ENCODE results near the gene CBX7. TPM values are rescaled to one million over a fixed set of nuclear protein-coding genes. Genes with fewer than 3 reads are reported as not detected.

The CBX7 gene
- total and polyA plus RNA-seq, 2 donors = 4.2 to 34.5 TPM

- no peak overlapping the region for H3K4me3 ChIP-seq (ENCODE audit: low read length in 2 of 2)
- H3K4me1 ChIP-seq (ENCODE audit: control insufficient read depth in 2 of 2, insufficient read depth in 2 of 2, low read length in 2 of 2) = peaks cover 9 to 42% of the 10 kb centered on the region in 2 donors
These were observed 60.2 kb downstream of the CBX7 start for GRCh38 chr22:39092111-39092862.

GRCh38 chr22:39091126-39092081 lies 61.1 kb downstream of the CBX7 start:
- no peak overlapping the region for H3K4me3 ChIP-seq (ENCODE audit: low read length in 2 of 2)
- no peaks in the 10 kb centered on the region for H3K9me3 ChIP-seq (ENCODE audit: control insufficient read depth in 2 of 2, insufficient read depth in 1 of 2, low read length in 1 of 2)
- H3K27ac ChIP-seq (ENCODE audit: low read depth in 1 of 2, low read length in 1 of 2) = no peak overlapping the region
- no peaks in the 10 kb centered on the region for H3K36me3 ChIP-seq (ENCODE audit: control insufficient read depth in 2 of 2, insufficient read depth in 2 of 2, low read length in 1 of 2)
- H3K4me1 ChIP-seq (ENCODE audit: control insufficient read depth in 2 of 2, insufficient read depth in 2 of 2, low read length in 2 of 2) = peaks cover 6 to 35% of the 10 kb centered on the region in 2 donors
- no peak for DNase-seq (ENCODE audit: low read depth in 6 of 9, low spot score in 9 of 9)
- no peaks in the 10 kb centered on the region for H3K27me3 ChIP-seq (ENCODE audit: control insufficient read depth in 2 of 2, insufficient read depth in 1 of 2, low read length in 1 of 2)
- 88% methylated on average over 23 of the region's 23 CpGs for WGBS

More at GRCh38 chr22:39092111-39092862, 60.2 kb downstream of the CBX7 start:
- 68% methylated on average over 8 of the region's 8 CpGs for WGBS
- Histone ChIP-seq H3K9me3 (ENCODE audit: control insufficient read depth in 2 of 2, insufficient read depth in 1 of 2, low read length in 1 of 2) (no peaks in the 10 kb centered on the region), H3K36me3 (ENCODE audit: control insufficient read depth in 2 of 2, insufficient read depth in 2 of 2, low read length in 1 of 2) (no peaks in the 10 kb centered on the region), H3K27ac (ENCODE audit: low read depth in 1 of 2, low read length in 1 of 2) (peak overlapping the region in 1 of 2 donors; percentile 31), H3K27me3 (ENCODE audit: control insufficient read depth in 2 of 2, insufficient read depth in 1 of 2, low read length in 1 of 2) (no peaks in the 10 kb centered on the region)
- DNase-seq (ENCODE audit: low read depth in 6 of 9, low spot score in 9 of 9) = no peak

GRCh38 chr22:39090426-39091064 lies 61.9 kb downstream of the CBX7 start:
- H3K27me3 ChIP-seq (ENCODE audit: control insufficient read depth in 2 of 2, insufficient read depth in 1 of 2, low read length in 1 of 2) = no peaks in the 10 kb centered on the region
- H3K4me3 ChIP-seq (ENCODE audit: low read length in 2 of 2) = no peak overlapping the region
- peak in 2 of 9 donors; percentile 24 to 39 for DNase-seq (ENCODE audit: low read depth in 6 of 9, low spot score in 9 of 9)
- WGBS = 11% methylated on average over 15 of the region's 15 CpGs
- H3K4me1 ChIP-seq (ENCODE audit: control insufficient read depth in 2 of 2, insufficient read depth in 2 of 2, low read length in 2 of 2) = peaks cover 6 to 31% of the 10 kb centered on the region in 2 donors
- peak overlapping the region; percentile 18 to 36 for H3K27ac ChIP-seq (ENCODE audit: low read depth in 1 of 2, low read length in 1 of 2)
- H3K36me3 ChIP-seq (ENCODE audit: control insufficient read depth in 2 of 2, insufficient read depth in 2 of 2, low read length in 1 of 2) = no peaks in the 10 kb centered on the region
- H3K9me3 ChIP-seq (ENCODE audit: control insufficient read depth in 2 of 2, insufficient read depth in 1 of 2, low read length in 1 of 2) = no peaks in the 10 kb centered on the region

GRCh38 chr22:39089928-39090327 lies 62.6 kb downstream of the CBX7 start:
- H3K27ac ChIP-seq (ENCODE audit: low read depth in 1 of 2, low read length in 1 of 2) = no peak overlapping the region
- H3K9me3 ChIP-seq (ENCODE audit: control insufficient read depth in 2 of 2, insufficient read depth in 1 of 2, low read length in 1 of 2) = no peaks in the 10 kb centered on the region
- no peak for DNase-seq (ENCODE audit: low read depth in 6 of 9, low spot score in 9 of 9)
- 92% methylated on average over 6 of the region's 6 CpGs for WGBS
- peaks cover 6 to 29% of the 10 kb centered on the region in 2 donors for H3K4me1 ChIP-seq (ENCODE audit: control insufficient read depth in 2 of 2, insufficient read depth in 2 of 2, low read length in 2 of 2)
- no peaks in the 10 kb centered on the region for H3K27me3 ChIP-seq (ENCODE audit: control insufficient read depth in 2 of 2, insufficient read depth in 1 of 2, low read length in 1 of 2)
- H3K4me3 ChIP-seq (ENCODE audit: low read length in 2 of 2) = no peak overlapping the region
- no peaks in the 10 kb centered on the region for H3K36me3 ChIP-seq (ENCODE audit: control insufficient read depth in 2 of 2, insufficient read depth in 2 of 2, low read length in 1 of 2)

GRCh38 chr22:39088685-39089032 lies 63.8 kb downstream of the CBX7 start:
- Histone ChIP-seq H3K4me3 (ENCODE audit: low read length in 2 of 2) (no peak overlapping the region), H3K27ac (ENCODE audit: low read depth in 1 of 2, low read length in 1 of 2) (no peak overlapping the region), H3K9me3 (ENCODE audit: control insufficient read depth in 2 of 2, insufficient read depth in 1 of 2, low read length in 1 of 2) (no peaks in the 10 kb centered on the region), H3K27me3 (ENCODE audit: control insufficient read depth in 2 of 2, insufficient read depth in 1 of 2, low read length in 1 of 2) (no peaks in the 10 kb centered on the region), H3K4me1 (ENCODE audit: control insufficient read depth in 2 of 2, insufficient read depth in 2 of 2, low read length in 2 of 2) (peaks cover 6 to 28% of the 10 kb centered on the region in 2 donors), H3K36me3 (ENCODE audit: control insufficient read depth in 2 of 2, insufficient read depth in 2 of 2, low read length in 1 of 2) (peaks cover 0 to 3% of the 10 kb centered on the region in 2 donors)
- no peak for DNase-seq (ENCODE audit: low read depth in 6 of 9, low spot score in 9 of 9)
- 97% methylated on average over 5 of the region's 5 CpGs for WGBS

- H3K27ac ChIP-seq (ENCODE audit: low read depth in 1 of 2, low read length in 1 of 2) = no peak overlapping the region
- H3K4me3 ChIP-seq (ENCODE audit: low read length in 2 of 2) = no peak overlapping the region
- H3K4me1 ChIP-seq (ENCODE audit: control insufficient read depth in 2 of 2, insufficient read depth in 2 of 2, low read length in 2 of 2) = peaks cover 6 to 31% of the 10 kb centered on the region in 2 donors
- peaks cover 0 to 3% of the 10 kb centered on the region in 2 donors for H3K36me3 ChIP-seq (ENCODE audit: control insufficient read depth in 2 of 2, insufficient read depth in 2 of 2, low read length in 1 of 2)
- no peaks in the 10 kb centered on the region for H3K27me3 ChIP-seq (ENCODE audit: control insufficient read depth in 2 of 2, insufficient read depth in 1 of 2, low read length in 1 of 2)
- no peaks in the 10 kb centered on the region for H3K9me3 ChIP-seq (ENCODE audit: control insufficient read depth in 2 of 2, insufficient read depth in 1 of 2, low read length in 1 of 2)
- 64% methylated on average over 18 of the region's 18 CpGs for whole genome bisulfite sequencing
- DNase-seq (ENCODE audit: low read depth in 6 of 9, low spot score in 9 of 9) = no peak
These were observed 64.4 kb downstream of the CBX7 start for GRCh38 chr22:39087881-39088684.

- 97% methylated on average over 6 of the region's 6 CpGs for WGBS
- H3K4me3 ChIP-seq (ENCODE audit: low read length in 2 of 2) = no peak overlapping the region
- peaks cover 6 to 28% of the 10 kb centered on the region in 2 donors for H3K4me1 ChIP-seq (ENCODE audit: control insufficient read depth in 2 of 2, insufficient read depth in 2 of 2, low read length in 2 of 2)
- H3K9me3 ChIP-seq (ENCODE audit: control insufficient read depth in 2 of 2, insufficient read depth in 1 of 2, low read length in 1 of 2) = no peaks in the 10 kb centered on the region
- H3K27me3 ChIP-seq (ENCODE audit: control insufficient read depth in 2 of 2, insufficient read depth in 1 of 2, low read length in 1 of 2) = no peaks in the 10 kb centered on the region
- no peak overlapping the region for H3K27ac ChIP-seq (ENCODE audit: low read depth in 1 of 2, low read length in 1 of 2)
- peaks cover 0 to 3% of the 10 kb centered on the region in 2 donors for H3K36me3 ChIP-seq (ENCODE audit: control insufficient read depth in 2 of 2, insufficient read depth in 2 of 2, low read length in 1 of 2)
- DNase-seq (ENCODE audit: low read depth in 6 of 9, low spot score in 9 of 9) = no peak
These were observed 65.4 kb downstream of the CBX7 start for GRCh38 chr22:39087098-39087497.

- WGBS = 98% methylated on average over 8 of the region's 8 CpGs
- Histone ChIP-seq H3K9me3 (ENCODE audit: control insufficient read depth in 2 of 2, insufficient read depth in 1 of 2, low read length in 1 of 2) (no peaks in the 10 kb centered on the region), H3K4me3 (ENCODE audit: low read length in 2 of 2) (no peak overlapping the region), H3K36me3 (ENCODE audit: control insufficient read depth in 2 of 2, insufficient read depth in 2 of 2, low read length in 1 of 2) (peaks cover 3 to 4% of the 10 kb centered on the region in 2 donors), H3K27me3 (ENCODE audit: control insufficient read depth in 2 of 2, insufficient read depth in 1 of 2, low read length in 1 of 2) (no peaks in the 10 kb centered on the region), H3K4me1 (ENCODE audit: control insufficient read depth in 2 of 2, insufficient read depth in 2 of 2, low read length in 2 of 2) (peaks cover 0 to 22% of the 10 kb centered on the region in 2 donors), H3K27ac (ENCODE audit: low read depth in 1 of 2, low read length in 1 of 2) (no peak overlapping the region)
- no peak for DNase-seq (ENCODE audit: low read depth in 6 of 9, low spot score in 9 of 9)
These were observed 67.8 kb downstream of the CBX7 start for GRCh38 chr22:39084666-39085065.
